Fibroblast of skin of right biceps (primary cell): ENCODE results near the gene MMEL1.

Experiments used
- DNase-seq: peaks from one replicate; pipeline ENCODE4 v3.0.0-alpha.2; 2013

The MMEL1 gene

DNA sequence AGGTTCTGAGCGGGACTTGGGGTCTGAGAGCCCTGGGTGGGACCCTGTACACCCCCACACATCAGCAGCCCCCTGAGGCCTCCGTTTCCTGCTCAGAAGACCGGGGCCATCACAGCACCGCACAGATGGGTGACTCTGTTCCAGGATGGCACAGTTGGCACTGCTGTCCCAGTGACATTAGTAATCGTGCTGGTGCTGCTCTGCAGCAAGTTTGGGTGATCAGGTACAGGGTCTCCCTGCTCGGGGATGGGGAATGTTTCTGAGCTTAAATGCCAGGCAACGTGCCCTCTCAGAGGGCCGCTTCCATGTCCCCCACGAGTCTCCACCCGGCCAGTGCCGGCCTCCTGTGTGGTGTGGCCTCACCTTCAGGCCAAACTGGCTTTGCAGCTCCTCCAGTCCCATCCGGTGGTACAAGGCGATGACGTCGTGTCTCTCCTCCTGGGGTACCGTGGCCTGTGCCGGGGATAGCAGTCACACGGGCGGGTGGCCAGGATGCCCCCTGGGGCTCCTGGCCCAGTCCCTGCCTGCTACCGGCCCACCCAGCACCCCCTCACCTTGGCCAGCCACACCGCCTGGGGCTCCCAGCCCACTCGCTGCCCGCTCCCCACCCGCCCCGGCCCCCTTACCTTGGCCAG lies 29.2 kb downstream of the MMEL1 start:
- no peak for DNase-seq

DNA sequence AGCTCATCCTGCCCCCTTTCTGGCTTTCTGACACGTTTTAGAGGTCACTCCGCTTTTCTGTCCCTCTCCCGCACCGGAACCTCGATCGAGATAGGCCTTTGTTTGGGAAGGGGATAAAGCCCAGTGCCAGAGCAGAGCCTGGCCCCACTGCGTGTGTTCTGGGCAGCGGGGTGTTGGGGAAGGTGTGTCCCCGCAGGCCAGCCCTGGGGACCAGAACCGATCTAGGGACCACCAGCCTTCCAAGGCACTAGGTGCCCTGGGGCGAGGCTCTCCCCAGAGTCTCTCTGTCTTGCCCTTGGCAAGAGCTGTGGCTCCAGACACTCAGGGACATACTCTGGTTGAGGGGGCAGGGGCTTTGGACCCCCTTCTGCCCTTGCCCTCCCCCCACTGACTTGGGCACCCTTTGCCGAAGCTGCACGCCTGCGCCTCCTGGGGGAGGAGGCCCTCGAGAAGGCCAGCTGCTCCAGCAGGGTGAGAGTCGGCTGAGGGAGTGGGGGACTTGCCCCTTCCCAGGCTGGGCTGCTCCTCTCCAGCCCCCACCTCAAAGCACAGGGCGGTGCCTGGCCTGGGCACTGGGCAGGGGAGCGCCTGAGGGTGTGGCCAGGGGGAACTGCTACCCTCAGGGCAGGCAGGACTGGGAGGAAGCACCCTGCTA lies 29.8 kb downstream of the MMEL1 start:
- no peak for DNase-seq

DNA sequence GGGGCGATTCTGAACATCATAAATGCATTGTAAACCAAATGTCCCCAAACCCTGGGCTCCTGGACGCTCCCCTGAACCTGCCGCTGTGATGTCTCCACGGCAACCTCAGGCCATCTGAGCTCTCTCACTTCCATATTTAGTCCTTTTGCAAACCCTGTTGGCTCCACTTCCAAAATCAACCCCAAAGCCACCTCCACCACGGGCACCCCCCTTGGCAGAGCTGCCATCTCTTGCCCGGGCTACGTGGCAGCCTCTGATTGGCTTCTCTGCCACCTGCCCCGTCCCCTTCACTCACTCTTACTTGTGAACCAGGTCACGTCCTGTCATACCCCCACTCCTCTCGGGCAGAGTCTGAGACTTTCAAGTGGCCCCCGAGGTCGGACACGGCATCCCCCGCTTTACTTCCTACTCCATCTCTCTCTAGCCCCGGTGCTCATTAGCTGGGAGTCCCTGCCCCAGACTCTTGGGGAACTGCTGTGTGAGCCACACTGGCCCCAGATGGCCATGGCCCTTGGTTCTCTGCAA lies 30.4 kb downstream of the MMEL1 start:
- DNase-seq: no peak

DNA sequence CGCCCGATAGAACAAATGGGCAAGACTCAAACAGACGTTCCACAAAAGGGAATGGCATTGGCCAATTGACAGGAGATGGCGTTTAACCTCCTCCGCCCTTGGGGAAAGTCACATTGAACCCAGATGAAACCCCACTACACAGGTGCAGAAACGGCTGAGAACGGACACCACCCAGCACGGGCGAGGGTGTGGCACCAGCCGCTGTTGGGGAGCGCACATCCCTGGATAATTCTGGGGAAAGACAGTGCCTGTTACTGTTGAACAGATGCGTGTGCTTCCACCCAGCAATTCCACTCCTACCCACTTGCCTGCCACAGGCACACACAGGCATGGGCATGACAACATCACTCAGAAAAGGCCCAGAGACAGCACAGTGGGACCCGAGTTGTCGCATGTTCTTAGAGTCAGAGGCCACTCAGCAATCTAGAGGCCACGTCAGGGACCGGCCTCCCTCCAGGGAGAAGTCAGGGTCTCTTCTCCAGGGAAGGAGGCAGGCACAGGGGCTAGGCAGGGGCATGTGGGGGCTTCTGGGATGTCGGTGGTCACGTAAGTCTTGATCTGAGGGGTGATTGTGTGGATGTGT lies 31.0 kb downstream of the MMEL1 start:
- DNase-seq: no peak

DNA sequence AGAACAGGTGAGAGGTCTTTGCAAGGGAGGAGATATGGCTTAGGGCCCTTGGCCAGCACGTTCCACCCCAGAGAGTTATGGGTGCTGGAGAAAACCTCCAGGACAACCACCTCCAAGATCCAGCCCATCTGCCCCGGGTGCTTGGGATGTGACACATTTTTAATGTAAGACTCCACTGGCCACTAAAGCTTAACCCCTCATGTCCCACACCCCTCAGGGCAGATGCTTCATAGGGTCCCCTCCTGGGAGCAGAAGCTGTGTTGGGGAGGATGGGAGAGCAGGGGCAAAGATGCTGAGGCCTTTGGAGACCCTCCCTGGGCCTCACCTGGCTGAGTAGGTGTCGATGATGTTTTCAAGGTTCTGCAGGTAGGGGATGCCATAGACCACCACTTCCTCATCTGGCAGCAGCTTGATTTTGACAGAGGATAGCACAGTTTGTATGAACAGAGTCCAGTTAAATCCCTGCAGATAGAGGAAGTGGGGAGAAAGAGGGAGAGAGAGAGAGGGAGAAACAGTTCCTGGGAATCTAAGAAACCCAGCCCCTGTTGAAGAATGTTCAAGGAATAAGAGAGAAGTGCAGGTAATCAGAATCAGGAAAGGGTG lies 34.4 kb downstream of the MMEL1 start:
- no peak for DNase-seq

DNA sequence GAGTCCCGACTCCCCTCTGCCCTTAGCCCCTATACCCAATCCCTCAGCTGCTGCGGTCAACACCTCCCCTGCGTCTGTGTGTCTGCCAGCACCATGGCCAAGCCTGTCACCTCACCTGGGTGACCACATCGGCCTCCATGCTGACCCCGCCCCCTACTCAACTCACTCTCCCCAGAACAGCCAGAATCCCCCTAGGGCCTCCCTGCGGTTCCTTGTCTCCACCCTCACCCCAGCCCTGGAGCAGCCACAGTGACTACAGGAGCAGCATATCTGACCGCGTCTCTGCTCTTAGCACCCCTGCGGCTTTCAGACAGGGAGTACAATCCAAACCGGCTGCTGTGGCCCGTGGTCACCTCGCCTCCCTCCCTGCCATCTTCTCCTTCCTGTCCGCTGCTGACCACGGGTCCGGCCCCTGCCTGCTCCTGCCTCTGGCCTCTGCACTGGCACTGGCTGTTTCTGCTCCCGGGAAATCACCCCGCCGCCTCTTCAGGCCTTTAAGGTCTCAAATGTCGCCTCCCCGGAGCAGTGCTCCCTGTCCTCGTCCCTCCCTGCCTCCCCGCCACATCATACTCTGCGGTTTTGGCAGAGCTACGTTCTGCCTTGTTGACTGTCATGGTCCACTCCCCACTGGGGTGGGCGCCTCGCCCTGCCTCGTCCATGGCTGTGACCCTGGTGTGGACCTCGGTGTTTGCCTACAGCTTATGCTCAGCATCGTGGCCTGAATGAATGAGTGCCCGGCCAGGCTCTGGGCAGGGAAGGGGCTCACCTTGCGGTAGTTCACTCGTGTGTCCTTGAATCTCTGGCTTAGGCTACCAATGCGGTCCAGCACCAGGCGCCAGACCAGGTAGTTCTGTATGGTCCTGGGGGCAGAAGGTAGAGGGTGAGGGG lies 35.1 kb downstream of the MMEL1 start:
- DNase-seq: no peak

DNA sequence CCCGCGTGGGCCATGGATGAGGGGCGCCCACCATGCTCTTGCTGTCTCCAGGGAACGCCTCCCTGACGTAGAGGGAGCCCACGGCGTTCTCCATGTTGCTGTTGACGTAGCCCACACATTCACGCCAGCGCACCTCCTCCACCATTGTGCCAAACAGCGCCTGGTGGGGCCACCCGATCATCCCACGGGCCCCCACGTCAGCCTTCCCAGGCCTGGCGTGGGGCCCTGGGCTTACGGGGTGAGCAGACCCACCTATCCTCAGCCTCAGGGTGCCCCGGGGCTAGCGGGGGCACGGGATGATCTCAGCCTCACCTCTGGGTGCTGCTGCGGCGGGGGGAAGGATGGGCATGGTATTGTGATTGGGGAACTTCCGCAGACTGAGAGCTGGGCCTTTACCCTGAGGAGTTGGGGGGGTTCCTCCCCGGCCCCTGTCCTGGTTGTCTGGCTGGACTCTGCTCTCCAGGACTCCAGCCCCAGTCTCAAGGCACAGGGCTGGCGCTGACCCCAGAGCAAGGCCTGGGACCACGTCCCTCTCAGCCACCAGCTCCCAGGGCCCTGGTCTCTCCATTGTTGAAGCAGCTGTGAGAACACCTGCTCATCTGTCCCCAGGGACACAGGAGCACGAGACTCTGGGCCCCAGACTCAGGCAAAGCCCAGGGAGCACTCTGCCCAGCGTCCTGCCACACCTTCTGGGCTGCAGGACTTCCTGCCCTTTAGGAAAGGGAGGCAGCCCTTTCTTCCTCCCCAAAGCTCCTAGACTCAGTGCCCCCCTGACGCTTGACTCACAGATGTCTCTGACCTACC lies 36.1 kb downstream of the MMEL1 start:
- DNase-seq: no peak

DNA sequence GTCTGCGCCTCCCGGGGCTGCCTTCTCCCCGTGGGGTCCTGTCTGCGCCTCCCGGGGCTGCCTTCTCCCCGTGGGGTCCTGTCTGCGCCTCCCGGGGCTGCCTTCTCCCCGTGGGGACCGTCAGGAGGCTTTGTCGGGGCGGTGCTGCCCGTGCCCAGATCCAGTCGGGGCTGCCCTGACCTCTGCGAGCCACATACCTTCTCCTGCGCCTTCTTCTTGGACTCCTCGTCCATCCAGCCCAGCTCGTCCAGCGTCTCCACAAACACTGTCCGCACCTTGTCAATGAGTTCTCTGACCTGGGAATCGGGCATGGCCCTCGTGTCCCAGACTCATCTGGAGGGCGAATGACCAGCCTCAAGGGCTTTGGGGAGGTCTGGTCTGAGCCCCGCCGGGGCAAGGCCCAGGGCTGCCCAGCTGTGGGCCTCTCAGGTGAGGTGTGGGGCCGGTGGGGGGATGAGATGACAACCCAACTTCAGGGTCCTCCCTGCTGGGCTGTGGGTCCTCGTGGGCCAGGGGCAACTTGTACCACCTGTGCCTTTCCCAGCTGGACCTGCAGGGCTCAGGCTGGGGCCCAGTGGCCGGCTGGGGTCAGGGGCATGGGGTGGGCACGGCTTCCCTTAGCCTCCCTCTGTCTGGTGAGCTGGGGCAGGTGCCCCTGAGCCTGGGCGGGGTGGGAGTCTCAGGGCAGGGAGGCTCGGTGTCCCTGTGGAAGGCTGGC lies 36.8 kb downstream of the MMEL1 start:
- DNase-seq: no peak

DNA sequence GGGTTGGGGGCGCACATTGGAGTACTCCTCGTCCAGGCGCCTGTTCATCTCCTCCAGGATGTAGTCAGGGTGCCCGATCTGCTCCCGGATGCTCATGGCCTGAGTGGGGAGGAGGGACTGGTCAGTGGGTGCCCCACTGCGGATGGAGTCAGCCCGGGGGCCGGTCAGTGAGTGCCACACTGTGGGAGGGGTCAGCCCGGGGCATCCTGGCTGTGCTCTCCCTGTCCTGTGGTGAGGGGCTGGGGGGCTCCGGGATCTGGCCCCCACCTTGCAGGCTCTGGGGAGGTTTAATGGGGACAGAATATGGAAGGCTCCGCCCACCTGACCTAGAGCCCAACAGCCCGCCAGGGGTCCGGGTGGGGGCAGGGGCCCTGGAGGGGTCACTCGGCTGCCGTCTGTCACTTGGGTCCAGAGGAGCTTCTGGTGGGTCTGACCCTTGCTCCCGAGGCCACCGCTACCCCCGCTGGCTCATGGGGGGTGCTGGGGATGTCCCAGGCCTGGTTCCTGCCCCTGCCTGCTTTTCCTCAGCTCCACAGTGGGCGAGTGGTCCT lies 37.5 kb downstream of the MMEL1 start:
- DNase-seq: no peak

DNA sequence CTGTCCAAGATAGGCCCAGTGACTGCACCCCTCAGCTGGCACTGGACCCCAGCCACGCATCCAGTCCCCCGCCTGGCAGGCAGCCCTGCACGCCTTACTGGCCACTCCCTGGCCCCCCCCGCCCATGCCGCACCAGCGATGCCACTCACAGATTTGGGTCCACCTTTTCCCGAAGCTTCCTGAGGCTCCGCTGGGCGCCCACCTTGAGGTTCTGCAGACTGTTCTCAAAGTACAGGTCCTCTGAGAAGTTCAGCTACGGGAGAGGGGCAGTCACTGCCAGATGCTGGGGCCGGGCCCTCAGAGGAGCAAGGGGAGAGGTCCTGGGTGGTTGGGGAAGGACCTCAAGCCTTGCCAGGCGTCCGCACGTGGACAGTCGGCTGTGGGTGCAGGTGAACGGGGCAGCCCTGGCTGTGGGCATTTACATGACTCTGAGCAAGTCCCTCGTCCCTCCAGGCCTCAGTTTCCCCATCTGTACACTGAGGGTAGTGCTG lies 38.1 kb downstream of the MMEL1 start:
- no peak for DNase-seq

DNA sequence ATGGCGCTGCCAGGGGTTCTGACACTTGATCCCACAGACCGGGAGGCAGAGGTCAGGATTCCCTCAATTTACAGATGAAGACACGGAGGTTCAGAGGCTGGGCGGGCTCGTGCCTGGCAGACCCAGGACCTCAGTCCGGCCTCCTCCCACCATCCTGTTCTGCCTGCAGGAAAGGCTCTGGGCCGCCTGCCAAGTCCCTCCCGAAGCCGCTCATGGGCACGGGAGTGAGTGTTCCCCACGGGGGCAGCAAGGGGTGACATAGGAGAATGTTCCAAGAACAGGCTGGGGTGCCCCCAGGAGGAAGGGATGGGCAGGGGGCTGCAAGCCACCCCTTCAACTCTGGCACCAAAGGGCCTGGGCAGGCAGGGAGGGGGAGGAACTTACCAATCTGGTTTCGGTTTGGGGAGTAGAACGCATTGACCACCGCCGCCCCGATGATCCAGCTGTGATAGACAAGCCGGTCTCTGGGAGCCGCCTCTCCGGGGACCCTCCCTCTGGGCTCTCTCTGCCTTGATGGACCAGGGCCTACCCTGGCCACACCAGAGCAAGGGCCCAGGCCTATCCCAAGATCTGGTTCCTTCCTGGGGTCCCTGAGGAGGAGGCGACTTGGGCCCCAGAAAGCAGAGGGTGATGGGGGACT lies 38.7 kb downstream of the MMEL1 start:
- DNase-seq: peak; percentile 15

DNA sequence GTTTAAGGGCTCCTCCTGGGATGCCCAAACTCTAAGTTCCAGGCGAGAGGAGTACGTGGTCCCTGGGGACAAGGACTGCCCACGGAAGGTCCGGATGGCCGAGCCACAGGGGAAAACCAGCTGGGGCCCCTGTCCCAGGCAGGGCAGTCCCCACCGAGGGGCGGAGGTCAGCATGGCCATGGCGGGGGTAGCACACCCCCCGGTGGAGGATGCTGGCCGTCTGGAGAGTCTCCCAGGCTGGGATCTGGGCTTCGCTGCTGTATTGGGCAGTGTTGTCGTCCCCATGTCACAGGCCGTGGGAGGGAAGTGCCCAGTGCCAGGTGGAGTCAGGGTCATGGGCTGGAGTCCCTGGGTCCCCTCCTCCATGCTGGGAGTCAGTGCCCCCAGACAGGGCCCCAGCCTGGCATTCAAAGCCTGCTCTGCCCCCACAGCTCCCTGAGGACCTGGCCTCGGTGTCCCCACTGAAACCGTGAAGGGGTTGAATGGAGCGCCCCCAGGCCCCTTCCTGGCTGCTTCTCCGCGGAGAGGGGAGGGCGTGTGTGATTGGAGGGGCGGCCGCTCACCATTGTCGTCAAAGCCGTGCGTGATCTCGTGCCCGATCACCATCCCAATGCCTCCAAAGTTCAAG lies 39.5 kb downstream of the MMEL1 start:
- no peak for DNase-seq

DNA sequence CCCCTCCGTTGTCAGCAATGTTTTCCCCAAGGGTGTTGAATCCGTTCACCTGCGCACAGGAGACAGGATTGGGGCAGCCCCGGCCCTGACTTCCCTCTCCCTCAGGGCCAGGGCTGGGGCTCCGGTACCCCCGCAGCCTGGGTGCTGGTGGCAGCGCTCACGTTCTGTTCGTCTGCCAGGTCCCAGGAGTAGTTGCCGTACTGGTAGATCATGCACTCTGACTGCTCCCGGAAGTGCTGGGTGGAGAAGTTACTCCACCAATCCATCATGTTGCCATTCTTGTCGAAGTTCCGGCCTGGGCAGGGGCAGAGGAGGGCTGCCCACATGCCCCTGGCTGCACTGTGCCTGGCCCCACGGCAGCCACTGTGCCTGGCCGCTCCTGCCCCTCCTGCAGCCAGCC lies 40.1 kb downstream of the MMEL1 start:
- no peak for DNase-seq

DNA sequence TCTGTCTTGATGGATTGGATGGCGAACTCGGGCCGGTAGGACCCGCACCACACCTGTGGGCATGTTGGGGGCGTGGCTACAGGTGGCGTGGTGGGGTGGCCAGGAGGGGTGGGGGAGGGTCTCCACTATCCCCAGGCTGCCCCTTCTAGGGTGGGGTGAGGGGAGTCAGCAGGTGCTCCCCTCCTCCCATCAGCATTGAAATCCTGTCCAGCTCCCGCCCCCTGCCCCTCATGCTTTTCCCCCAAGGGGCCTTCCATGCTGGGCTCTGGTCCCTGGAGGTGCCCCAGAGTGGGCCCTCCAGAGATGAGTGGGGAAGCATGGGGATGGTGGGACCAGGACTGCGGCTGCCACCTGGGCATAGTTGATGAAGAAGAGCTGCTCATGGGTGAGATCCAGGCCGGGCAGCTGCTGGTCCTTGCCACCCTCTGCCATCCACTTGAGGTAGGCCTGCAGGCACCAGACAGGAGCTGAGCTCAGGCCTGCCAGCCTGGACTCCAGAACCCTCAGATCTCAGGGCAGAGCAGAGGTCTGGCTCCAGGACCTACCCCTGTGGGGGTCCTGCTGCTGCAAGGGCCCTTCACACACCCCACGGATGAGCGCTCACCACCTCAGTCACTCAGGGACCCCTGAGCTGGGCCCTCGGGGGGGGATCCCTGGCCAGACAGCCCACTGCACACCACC lies 41.1 kb downstream of the MMEL1 start:
- DNase-seq: no peak

DNA sequence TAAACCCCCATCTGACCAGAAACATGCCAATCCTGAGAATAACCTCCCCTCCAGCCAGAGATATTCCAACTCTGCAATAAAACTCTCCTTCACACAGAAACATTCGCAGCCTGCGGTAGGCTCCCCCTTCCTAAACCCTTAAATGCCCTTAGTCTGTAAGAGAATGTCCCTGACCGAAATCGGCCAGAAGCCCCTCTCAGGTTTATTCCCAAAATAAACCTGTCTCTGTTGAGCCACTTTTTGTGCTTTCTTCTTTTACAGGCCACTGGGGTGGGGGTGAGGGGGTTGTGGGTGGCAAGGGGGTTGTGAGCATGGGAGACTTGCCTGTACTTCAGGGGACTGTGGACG lies 41.6 kb downstream of the MMEL1 start:
- no peak for DNase-seq

DNA sequence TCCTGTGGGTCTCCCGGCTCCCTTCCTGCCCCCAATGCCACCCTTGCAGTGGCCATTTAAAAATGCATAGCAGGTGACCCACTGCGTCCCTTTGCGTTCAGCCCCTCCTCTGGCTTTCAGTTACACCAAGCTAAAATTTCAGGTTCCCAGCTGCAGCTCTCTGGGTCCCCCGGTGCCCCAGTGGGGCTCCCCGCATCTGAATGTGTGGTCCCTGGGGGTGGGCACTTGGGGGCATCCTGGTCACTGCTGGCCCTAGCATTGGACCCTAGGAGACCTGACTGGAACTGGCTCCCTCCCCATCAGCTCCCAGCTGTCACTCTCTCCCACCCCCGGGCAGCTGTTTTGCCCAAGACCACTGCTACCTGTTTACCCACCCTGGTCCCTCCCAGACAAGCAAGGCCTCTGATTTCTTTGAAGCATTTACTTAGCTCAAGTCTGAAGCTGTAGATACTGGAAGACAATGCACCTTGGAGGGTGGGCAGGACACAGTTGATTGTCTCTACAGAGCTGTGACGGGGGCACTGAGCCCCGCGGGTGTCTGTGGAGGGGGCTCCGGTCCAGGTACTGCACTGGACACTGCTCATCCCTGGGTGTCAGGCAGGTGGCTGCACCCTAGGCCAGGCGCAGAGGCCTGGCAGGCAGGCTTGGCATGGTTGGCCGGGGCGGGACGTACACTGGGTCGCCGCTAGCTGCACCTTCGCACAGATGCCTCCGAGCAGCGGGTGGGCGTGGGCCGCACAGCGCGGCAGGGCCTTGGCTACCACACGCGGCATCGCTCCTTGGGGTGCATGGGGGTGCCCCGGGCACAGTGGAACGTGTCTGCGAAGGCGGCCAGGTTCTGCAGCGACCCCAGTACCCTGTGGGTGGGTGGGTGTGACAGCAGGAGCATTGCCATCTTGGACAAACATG lies 42.3 kb downstream of the MMEL1 start:
- no peak for DNase-seq

DNA sequence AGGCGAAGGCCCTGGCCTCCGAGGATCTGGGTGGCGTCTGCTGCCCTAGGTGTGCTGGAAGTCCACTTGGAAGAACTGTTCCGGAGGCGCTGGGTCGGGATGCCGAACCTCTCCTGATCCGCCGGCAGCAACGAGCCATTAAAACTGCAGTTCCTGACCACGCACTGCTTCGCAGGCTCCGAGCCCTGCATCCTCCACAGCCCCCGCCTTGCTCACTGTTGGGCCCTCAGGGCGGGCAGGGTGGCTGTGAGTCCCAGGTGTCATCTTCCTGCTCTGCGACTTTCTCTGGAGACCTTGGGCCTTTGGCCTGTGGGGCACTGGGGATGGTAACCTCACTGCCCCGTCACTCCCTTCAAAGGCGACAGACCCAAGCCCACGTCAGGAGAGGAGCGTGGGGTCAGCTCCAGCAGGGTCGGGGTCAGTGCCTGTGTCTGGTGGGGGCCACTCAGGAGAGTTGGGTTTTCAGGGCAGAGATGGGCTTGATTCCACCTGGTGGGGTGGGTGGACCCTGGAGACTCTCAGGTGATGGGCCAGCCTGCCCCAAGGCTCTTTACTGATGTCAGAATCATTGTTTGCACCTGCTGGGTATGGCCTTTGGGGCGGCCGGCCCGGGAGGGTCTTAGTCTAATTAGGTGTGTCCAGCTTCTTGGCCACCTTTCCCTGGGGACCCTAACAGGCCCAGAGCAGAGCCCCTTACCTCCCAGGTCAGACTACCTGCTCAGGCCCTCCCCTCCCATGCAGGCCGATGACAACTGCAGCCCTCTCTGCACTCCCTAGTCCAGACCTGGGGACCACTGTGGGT lies 43.2 kb downstream of the MMEL1 start:
- DNase-seq: no peak
